PFSK-1 (cell line): Measurements from ENCODE around the gene PNMT.

Experiments used
- FOXP2 ChIP-seq: optimal IDR thresholded peaks from 2 replicates; pipeline ENCODE3; 2011; ENCODE audit warnings: borderline replicate concordance, control low read depth, inconsistent platforms; ENCODE audit not compliant: insufficient read depth; ENCODE audit errors: extremely low read length, extremely low read depth
- POLR2AphosphoS5 ChIP-seq: IDR thresholded peaks from 2 replicates; pipeline ENCODE4 v1.6.1; 2012; ENCODE audit warnings: low read depth, mild to moderate bottlenecking, control low read depth, low read length, moderate library complexity
- SIN3A ChIP-seq: IDR thresholded peaks from 2 replicates; pipeline ENCODE4 v1.6.1; 2012; ENCODE audit warnings: mild to moderate bottlenecking, low read length, moderate library complexity, borderline replicate concordance; ENCODE audit not compliant: insufficient read depth
- TAF1 ChIP-seq: IDR thresholded peaks from 2 replicates; pipeline ENCODE4 v1.6.1; 2012; ENCODE audit warnings: low read length, control low read depth, borderline replicate concordance; ENCODE audit not compliant: insufficient read depth
- TF ChIP-seq, protein P1 (sequence below), 2 experiments: IDR thresholded peaks; 2 replicates each; pipeline versions ENCODE4 v1.6.1 to v1.8.0; 2011 to 2012; ENCODE audit warnings: low read depth in 2 of 2, low read length in 2 of 2, control low read depth in 1 of 2, inconsistent platforms in 1 of 2, mild to moderate bottlenecking in 1 of 2, moderate library complexity in 1 of 2; ENCODE audit not compliant: insufficient read depth in 1 of 2

PNMT gene

DNA sequence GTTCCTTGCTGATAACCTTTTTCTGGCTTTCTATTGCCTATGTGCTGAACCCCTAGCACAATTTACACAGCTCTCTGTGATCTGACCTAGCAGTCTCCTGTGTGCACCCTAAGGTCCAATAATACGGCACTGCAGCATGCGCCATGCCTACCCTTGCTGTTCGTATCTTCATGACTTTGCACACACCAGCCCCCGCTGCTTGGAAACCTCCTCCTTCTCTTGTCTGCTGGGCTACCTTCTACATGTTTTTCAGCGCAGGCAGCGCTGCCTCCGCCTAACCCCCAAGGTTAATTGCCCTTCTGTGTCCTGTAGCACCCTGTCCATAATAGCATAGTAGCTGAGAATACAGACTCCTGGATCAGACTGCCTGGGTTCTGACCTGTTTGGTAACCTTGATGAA, 29.9 kb upstream of the PNMT start:
- TF ChIP-seq, protein P1, sequence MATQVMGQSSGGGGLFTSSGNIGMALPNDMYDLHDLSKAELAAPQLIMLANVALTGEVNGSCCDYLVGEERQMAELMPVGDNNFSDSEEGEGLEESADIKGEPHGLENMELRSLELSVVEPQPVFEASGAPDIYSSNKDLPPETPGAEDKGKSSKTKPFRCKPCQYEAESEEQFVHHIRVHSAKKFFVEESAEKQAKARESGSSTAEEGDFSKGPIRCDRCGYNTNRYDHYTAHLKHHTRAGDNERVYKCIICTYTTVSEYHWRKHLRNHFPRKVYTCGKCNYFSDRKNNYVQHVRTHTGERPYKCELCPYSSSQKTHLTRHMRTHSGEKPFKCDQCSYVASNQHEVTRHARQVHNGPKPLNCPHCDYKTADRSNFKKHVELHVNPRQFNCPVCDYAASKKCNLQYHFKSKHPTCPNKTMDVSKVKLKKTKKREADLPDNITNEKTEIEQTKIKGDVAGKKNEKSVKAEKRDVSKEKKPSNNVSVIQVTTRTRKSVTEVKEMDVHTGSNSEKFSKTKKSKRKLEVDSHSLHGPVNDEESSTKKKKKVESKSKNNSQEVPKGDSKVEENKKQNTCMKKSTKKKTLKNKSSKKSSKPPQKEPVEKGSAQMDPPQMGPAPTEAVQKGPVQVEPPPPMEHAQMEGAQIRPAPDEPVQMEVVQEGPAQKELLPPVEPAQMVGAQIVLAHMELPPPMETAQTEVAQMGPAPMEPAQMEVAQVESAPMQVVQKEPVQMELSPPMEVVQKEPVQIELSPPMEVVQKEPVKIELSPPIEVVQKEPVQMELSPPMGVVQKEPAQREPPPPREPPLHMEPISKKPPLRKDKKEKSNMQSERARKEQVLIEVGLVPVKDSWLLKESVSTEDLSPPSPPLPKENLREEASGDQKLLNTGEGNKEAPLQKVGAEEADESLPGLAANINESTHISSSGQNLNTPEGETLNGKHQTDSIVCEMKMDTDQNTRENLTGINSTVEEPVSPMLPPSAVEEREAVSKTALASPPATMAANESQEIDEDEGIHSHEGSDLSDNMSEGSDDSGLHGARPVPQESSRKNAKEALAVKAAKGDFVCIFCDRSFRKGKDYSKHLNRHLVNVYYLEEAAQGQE (IDR thresholded peaks at IDR 0.05; ENCODE audit: insufficient read depth in 1 of 2, low read depth in 2 of 2, low read length in 2 of 2) = no peak
- TF ChIP-seq SIN3A (no peak), FOXP2 (no peak), TAF1 (no peak), POLR2AphosphoS5 (no peak)

DNA sequence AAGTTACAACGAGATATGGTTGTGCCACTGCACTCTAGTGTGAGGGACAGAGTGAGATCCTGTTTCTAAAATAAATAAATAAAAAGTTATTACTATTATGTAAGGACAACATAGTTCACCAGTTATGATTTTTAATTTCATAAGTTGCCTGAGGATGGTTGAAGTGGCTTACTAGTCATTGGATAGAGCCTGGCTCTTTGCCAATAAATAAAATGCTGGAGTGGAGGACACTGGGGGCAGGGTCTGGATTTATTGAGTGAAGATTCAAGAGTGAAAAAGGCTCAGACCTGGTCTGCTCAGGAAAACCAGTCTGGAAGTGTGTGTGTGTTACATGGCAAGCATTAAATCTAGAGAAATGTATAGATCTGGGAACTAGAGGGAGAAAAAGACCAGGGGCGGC, 29.2 kb upstream of the PNMT start:
- TF ChIP-seq, protein P1 (IDR thresholded peaks at IDR 0.05; ENCODE audit: insufficient read depth in 1 of 2, low read depth in 2 of 2, low read length in 2 of 2) = no peak
- TF ChIP-seq TAF1 (no peak), FOXP2 (no peak), POLR2AphosphoS5 (no peak), SIN3A (no peak)

DNA sequence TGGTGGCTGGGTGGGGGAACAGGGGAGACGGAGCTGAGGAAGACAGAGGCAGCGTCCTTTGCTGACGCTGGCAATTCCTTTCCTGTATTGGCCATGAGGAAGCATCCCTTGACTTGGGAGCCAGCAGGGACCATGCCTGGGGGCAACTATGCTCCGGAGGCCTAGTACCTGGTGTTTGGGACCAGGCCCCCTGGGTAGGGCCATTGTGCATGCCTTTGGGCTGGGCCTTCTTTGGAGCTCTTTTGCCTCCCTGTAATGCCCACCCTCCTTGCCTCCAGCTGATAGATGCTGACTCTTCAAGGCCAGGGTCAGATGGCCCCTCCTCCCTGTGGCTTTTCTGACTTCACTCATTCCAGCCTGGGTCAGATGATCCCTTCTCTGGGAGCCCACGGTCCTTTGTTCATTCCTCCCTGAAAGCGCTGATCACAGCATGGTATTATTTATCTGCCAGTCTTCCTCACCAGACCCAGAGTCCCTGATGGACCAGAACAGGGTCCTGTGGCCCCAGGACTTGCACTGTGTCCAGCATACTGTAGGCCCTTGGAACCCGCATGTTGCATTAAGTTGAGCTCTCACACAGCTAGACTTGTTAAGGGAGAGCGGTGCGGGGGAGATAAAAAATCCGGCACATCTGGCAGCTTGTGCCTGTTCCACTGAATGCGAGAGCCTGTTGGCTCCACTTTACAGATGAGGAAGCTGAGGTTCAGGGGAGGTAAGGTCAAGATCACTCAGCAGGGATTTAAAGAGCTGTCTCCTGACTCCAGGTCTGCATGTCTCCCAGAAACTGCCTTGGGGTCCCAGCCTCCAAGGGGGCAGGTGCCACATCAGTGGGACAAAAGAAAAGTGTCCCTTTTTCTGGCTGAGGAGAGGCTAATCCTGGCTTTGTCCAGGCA, 28.4 kb upstream of the PNMT start:
- TF ChIP-seq POLR2AphosphoS5 (no peak), FOXP2 (no peak)

DNA sequence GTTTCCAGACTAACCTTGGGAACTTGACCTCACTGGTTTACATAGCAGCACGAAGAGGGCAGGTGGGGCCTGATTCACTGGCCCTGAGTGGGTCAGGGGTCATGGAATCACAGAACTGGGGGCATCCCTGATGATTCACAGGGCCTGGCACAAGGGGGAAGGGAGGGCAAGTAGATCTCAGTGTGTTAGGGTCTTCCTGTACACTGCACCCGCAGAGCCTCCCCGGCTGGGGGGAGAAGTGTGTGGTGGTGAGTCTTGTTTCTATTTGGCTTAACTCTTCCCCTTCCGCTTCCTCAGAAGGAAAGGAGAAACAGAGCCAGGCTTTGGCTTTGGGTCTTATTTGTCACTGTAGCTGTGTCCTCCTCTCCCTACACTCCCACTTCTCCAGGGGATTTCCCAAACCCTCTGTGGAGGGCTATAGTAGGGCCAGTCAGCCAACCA, 27.6 kb upstream of the PNMT start:
- no peak for TF ChIP-seq POLR2AphosphoS5
- TF ChIP-seq, protein P1 (IDR thresholded peaks at IDR 0.05; ENCODE audit: insufficient read depth in 1 of 2, low read depth in 2 of 2, low read length in 2 of 2) = no peak
- TF ChIP-seq SIN3A = no peak
- TF ChIP-seq FOXP2 = no peak
- no peak for TF ChIP-seq TAF1

DNA sequence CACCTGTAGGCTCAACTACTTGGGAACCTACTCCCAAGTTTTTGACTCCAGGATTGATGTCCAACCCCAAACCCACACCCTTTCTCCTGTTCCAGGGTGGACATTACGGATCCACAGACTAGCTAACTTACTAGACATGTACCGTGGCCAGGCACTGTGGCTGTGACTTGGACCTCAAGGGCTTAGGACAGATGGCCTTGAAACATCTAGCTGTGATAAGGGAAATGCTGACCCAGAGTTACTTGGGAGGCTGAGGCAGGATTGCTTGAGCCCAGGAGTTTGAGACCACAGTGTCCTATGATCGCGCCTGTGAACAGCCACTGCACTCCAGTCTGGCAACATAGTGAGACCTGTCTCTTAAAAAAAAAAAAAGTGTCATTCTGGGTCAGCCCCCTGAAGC, 27.2 kb upstream of the PNMT start:
- TF ChIP-seq SIN3A (no peak), POLR2AphosphoS5 (no peak), FOXP2 (no peak)

DNA sequence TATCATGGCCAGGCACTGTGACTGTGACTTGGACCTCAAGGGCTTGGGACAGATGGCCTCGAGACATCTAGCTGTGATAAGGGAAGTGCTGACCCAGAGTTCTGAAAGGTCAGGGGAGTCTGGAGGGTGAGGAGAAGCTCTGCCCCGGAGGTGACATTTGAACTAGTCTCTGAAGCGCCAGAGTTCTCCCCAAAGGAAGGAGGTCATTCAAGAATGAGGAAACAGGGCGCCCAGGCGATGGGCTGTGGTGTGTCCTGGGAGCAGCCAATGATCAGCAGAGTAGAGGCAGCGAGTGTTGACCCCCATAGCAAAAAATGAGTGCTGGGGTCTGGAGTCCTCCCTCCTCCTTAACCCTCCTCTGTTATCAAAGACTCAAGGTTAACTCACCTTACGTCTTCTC, 26.4 kb upstream of the PNMT start:
- TF ChIP-seq FOXP2 (no peak), TAF1 (no peak), POLR2AphosphoS5 (no peak), SIN3A (no peak)
- TF ChIP-seq, protein P1 (IDR thresholded peaks at IDR 0.05; ENCODE audit: insufficient read depth in 1 of 2, low read depth in 2 of 2, low read length in 2 of 2) = no peak
